K562 (cell line): ENCODE results near the gene ADAM19. TPM values are rescaled to one million over a fixed set of nuclear protein-coding genes. Genes with fewer than 3 reads are reported as not detected.
A peak's percentile ranks its signal among the peaks of the same experiment; 100 is the strongest.

ENCODE experiments used
- ARNT ChIP-seq, 2 experiments: fragments of 450-650 bp; IDR thresholded peaks; 2 replicates each; pipeline ENCODE4 v1.6.1; 2016; ENCODE audit warnings: mild to moderate bottlenecking in 1 of 2
- CTBP1 ChIP-seq: fragments of 450-650 bp; IDR thresholded peaks from 2 replicates; pipeline ENCODE4 v1.6.1; 2016; ENCODE audit warnings: borderline replicate concordance
- ETV6 ChIP-seq, 3 experiments: fragments of 150-350 bp in 1 of 3; sonication (generic) in 1 of 3; formaldehyde crosslinking in 1 of 3; IDR thresholded peaks; 2 replicates each; pipeline versions ENCODE4 v1.6.1 to v1.8.0; 2014 to 2022; ENCODE audit warnings: borderline replicate concordance in 2 of 3, low read depth in 2 of 3, antibody characterized with exemption in 1 of 3, low read length in 1 of 3, mild to moderate bottlenecking in 1 of 3, missing genetic modification reagents in 1 of 3
- EZH2 ChIP-seq: IDR thresholded peaks from 2 replicates; pipeline ENCODE4 v1.6.1; 2012; ENCODE audit warnings: low read depth, mild to moderate bottlenecking, inconsistent platforms, low read length, borderline replicate concordance
- HDAC1 ChIP-seq, 2 experiments: fragments of 450-650 bp; IDR thresholded peaks; 2 replicates each; pipeline ENCODE4 v1.6.1; 2016 to 2017; ENCODE audit warnings: inconsistent platforms in 1 of 2, mild to moderate bottlenecking in 1 of 2, moderate library complexity in 1 of 2
- HLTF ChIP-seq: fragments of 450-650 bp; IDR thresholded peaks from 2 replicates; pipeline ENCODE4 v1.6.1; 2016
- ILF3 ChIP-seq: fragments of 450-650 bp; IDR thresholded peaks from 2 replicates; pipeline ENCODE4 v1.6.1; 2018; ENCODE audit warnings: antibody characterized with exemption, mild to moderate bottlenecking, moderate library complexity, borderline replicate concordance
- KLF13 ChIP-seq: fragments of 450-650 bp; IDR thresholded peaks from 2 replicates; pipeline ENCODE4 v1.6.1; 2016; ENCODE audit warnings: missing genetic modification characterization, low read depth, mild to moderate bottlenecking, missing compliant biosample characterization, moderate library complexity, borderline replicate concordance
- MYC ChIP-seq, 2 experiments: fragments of 250-450 bp in 1 of 2; sonication (Bioruptor Pico) in 1 of 2; IDR thresholded peaks; 2 replicates each; pipeline versions ENCODE4 v1.5.1 to v1.6.1; 2012 to 2021; ENCODE audit warnings: low read depth in 2 of 2, borderline replicate concordance in 1 of 2, improper control_type of control experiment in 1 of 2, low read length in 1 of 2, mild to moderate bottlenecking in 1 of 2, moderate library complexity in 1 of 2
- NR4A1 ChIP-seq, 2 experiments: fragments of 250-450 bp in 1 of 2; fragments of 450-650 bp in 1 of 2; sonication (Bioruptor Pico) in 1 of 2; IDR thresholded peaks; 2 replicates each; pipeline versions ENCODE4 v1.4.0 to v1.6.1; 2016 to 2020; ENCODE audit warnings: mild to moderate bottlenecking in 2 of 2, missing compliant biosample characterization in 1 of 2, missing genetic modification characterization in 1 of 2, moderate library complexity in 1 of 2
- PCBP1 ChIP-seq: fragments of 200-400 bp; formaldehyde crosslinking; IDR thresholded peaks from 2 replicates; pipeline ENCODE4 v1.6.1; 2018; ENCODE audit warnings: mild to moderate bottlenecking, low read depth, low read length; ENCODE audit not compliant: poor library complexity, severe bottlenecking
- PTTG1 ChIP-seq: fragments of 450-650 bp; IDR thresholded peaks from 2 replicates; pipeline ENCODE4 v1.6.1; 2016; ENCODE audit warnings: low read depth, mild to moderate bottlenecking, missing genetic modification characterization, missing compliant biosample characterization
- RBM17 ChIP-seq: fragments of 200-400 bp; formaldehyde crosslinking; IDR thresholded peaks from 2 replicates; pipeline ENCODE4 v1.6.1; 2017; ENCODE audit warnings: low read depth, mild to moderate bottlenecking, low read length, borderline replicate concordance
- SPI1 ChIP-seq: IDR thresholded peaks from 2 replicates; pipeline ENCODE4 v1.6.1; 2011; ENCODE audit warnings: low read depth, low read length, control low read depth, borderline replicate concordance
- STAT5B ChIP-seq: fragments of 250-450 bp; sonication (Bioruptor Pico); IDR thresholded peaks from 2 replicates; pipeline ENCODE4 v1.8.0; 2021; ENCODE audit warnings: mild to moderate bottlenecking, inconsistent platforms
- ZNF184 ChIP-seq: sonication (generic); formaldehyde crosslinking; IDR thresholded peaks from 2 replicates; pipeline ENCODE4 v1.5.0; 2020; ENCODE audit warnings: missing genetic modification reagents
- polyA plus RNA-seq, 8 experiments: library from polyadenylated mRNA; depleted of rRNA in 4 of 8; stranded (reverse) in 5 of 8; unstranded in 3 of 8; fragments of >200 nt; fragmentation: Nextera tagmentation in 2 of 8; fragmentation: Illumina TruSeq in 1 of 8; extraction: Ambion mirVana in 2 of 8; extraction: Trizol in 1 of 8; gene quantifications; 2 replicates each; pipeline versions ENCODE4 v1.2.1 to v1.2.3, GENCODE V29; 2011 to 2014; ENCODE audit warnings: inconsistent platforms in 1 of 8, missing spikeins in 1 of 8
- total RNA-seq, 7 experiments: library from RNA; depleted of rRNA in 6 of 7; stranded (reverse); fragments of >200 nt in 6 of 7; fragmentation: Illumina TruSeq in 2 of 7; extraction: Trizol in 2 of 7; gene quantifications; 2 replicates each; pipeline versions ENCODE4 v1.2.1 to v1.2.3, GENCODE V29; 2011 to 2021; ENCODE audit warnings: low replicate concordance in 1 of 7
- TF ChIP-seq, protein P1 (sequence below), 2 experiments: IDR thresholded peaks in 1 of 2; conservative IDR thresholded peaks in 1 of 2; 2 replicates each; pipeline ENCODE4 v1.6.1; 2016; ENCODE audit warnings: low read depth in 2 of 2, mild to moderate bottlenecking in 1 of 2, missing compliant biosample characterization in 1 of 2, missing genetic modification characterization in 1 of 2, moderate library complexity in 1 of 2
- TF ChIP-seq, protein P2 (sequence below): fragments of 250-450 bp; sonication (Bioruptor Pico); IDR thresholded peaks from 2 replicates; pipeline ENCODE4 v1.8.0; 2022; ENCODE audit warnings: inconsistent platforms
- TF ChIP-seq, protein P3 (sequence below): fragments of 450-650 bp; formaldehyde crosslinking; IDR thresholded peaks from 2 replicates; pipeline ENCODE4 v1.4.0; 2020; ENCODE audit warnings: mild to moderate bottlenecking, moderate library complexity

The ADAM19 gene
- total and polyA plus RNA-seq, 9 of the 15 experiments (the other 6 are each of a cell fraction or from before 2014, with no cell fraction given): 0.11 to 1.1 (median 0.43) TPM

- TF ChIP-seq, protein P1, sequence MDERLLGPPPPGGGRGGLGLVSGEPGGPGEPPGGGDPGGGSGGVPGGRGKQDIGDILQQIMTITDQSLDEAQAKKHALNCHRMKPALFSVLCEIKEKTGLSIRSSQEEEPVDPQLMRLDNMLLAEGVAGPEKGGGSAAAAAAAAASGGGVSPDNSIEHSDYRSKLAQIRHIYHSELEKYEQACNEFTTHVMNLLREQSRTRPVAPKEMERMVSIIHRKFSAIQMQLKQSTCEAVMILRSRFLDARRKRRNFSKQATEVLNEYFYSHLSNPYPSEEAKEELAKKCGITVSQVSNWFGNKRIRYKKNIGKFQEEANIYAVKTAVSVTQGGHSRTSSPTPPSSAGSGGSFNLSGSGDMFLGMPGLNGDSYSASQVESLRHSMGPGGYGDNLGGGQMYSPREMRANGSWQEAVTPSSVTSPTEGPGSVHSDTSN (CRISPR knock-in tag; IDR thresholded peaks at IDR 0.05; ENCODE audit: low read depth): no peak
- TF ChIP-seq, protein P1 (tag; conservative IDR thresholded peaks at IDR 0.05; ENCODE audit: low read depth): peak; percentile 33; the same call in 1 of the 2 replicates
- no peak for TF ChIP-seq ETV6 (IDR thresholded peaks at IDR 0.05; ENCODE audit: borderline replicate concordance in 1 of 2, low read depth in 2 of 2, low read length in 1 of 2)
- no peak for TF ChIP-seq ETV6 (CRISPR knock-in tag; IDR thresholded peaks at IDR 0.05; ENCODE audit: borderline replicate concordance)
- TF ChIP-seq MYC (IDR thresholded peaks at IDR 0.05; ENCODE audit: low read depth, low read length): no peak
- no peak for TF ChIP-seq MYC (CRISPR knock-in tag; IDR thresholded peaks at IDR 0.05; ENCODE audit: borderline replicate concordance, low read depth)
- no peak for TF ChIP-seq PCBP1
- TF ChIP-seq EZH2: no peak
- TF ChIP-seq ILF3: no peak
- 0 out of 2 replicates have a peak, but pooled peaks have one; percentile 4 for TF ChIP-seq KLF13
- no peak for TF ChIP-seq RBM17
- TF ChIP-seq ZNF184 (CRISPR knock-in tag): no peak
- TF ChIP-seq, protein P2, sequence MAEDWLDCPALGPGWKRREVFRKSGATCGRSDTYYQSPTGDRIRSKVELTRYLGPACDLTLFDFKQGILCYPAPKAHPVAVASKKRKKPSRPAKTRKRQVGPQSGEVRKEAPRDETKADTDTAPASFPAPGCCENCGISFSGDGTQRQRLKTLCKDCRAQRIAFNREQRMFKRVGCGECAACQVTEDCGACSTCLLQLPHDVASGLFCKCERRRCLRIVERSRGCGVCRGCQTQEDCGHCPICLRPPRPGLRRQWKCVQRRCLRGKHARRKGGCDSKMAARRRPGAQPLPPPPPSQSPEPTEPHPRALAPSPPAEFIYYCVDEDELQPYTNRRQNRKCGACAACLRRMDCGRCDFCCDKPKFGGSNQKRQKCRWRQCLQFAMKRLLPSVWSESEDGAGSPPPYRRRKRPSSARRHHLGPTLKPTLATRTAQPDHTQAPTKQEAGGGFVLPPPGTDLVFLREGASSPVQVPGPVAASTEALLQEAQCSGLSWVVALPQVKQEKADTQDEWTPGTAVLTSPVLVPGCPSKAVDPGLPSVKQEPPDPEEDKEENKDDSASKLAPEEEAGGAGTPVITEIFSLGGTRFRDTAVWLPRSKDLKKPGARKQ: no peak
- no peak for TF ChIP-seq ARNT (IDR thresholded peaks at IDR 0.05)
- no peak for TF ChIP-seq STAT5B (CRISPR knock-in tag)
- TF ChIP-seq NR4A1 (CRISPR knock-in tag; IDR thresholded peaks at IDR 0.05): no peak
- peak; percentile 67 for TF ChIP-seq NR4A1 (tag; IDR thresholded peaks at IDR 0.05)
- TF ChIP-seq HLTF: no peak
- TF ChIP-seq HDAC1 (IDR thresholded peaks at IDR 0.05): no peak
- TF ChIP-seq PTTG1: peak; percentile 33; the same call in 1 of the 2 replicates
- peak; percentile 81 for TF ChIP-seq SPI1
- TF ChIP-seq, protein P3, sequence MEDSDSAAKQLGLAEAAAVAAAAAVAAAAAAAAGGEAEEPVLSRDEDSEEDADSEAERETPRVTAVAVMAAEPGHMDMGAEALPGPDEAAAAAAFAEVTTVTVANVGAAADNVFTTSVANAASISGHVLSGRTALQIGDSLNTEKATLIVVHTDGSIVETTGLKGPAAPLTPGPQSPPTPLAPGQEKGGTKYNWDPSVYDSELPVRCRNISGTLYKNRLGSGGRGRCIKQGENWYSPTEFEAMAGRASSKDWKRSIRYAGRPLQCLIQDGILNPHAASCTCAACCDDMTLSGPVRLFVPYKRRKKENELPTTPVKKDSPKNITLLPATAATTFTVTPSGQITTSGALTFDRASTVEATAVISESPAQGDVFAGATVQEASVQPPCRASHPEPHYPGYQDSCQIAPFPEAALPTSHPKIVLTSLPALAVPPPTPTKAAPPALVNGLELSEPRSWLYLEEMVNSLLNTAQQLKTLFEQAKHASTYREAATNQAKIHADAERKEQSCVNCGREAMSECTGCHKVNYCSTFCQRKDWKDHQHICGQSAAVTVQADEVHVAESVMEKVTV (CRISPR knock-in tag): no peak
- no peak for TF ChIP-seq CTBP1
Observed at GRCh38 chr5:157611571-157612476, 36.2 kb upstream of the ADAM19 start (continued).
